Fibroblast of gingiva (primary cell): ENCODE data around the gene PTCD1.

Source experiments
- DNase-seq: peaks from one replicate; pipeline ENCODE4 v3.0.0-alpha.2; 2011; ENCODE audit warnings: low read depth

Gene PTCD1, protein sequence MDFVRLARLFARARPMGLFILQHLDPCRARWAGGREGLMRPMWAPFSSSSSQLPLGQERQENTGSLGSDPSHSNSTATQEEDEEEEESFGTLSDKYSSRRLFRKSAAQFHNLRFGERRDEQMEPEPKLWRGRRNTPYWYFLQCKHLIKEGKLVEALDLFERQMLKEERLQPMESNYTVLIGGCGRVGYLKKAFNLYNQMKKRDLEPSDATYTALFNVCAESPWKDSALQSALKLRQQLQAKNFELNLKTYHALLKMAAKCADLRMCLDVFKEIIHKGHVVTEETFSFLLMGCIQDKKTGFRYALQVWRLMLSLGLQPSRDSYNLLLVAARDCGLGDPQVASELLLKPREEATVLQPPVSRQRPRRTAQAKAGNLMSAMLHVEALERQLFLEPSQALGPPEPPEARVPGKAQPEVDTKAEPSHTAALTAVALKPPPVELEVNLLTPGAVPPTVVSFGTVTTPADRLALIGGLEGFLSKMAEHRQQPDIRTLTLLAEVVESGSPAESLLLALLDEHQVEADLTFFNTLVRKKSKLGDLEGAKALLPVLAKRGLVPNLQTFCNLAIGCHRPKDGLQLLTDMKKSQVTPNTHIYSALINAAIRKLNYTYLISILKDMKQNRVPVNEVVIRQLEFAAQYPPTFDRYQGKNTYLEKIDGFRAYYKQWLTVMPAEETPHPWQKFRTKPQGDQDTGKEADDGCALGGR

DNA sequence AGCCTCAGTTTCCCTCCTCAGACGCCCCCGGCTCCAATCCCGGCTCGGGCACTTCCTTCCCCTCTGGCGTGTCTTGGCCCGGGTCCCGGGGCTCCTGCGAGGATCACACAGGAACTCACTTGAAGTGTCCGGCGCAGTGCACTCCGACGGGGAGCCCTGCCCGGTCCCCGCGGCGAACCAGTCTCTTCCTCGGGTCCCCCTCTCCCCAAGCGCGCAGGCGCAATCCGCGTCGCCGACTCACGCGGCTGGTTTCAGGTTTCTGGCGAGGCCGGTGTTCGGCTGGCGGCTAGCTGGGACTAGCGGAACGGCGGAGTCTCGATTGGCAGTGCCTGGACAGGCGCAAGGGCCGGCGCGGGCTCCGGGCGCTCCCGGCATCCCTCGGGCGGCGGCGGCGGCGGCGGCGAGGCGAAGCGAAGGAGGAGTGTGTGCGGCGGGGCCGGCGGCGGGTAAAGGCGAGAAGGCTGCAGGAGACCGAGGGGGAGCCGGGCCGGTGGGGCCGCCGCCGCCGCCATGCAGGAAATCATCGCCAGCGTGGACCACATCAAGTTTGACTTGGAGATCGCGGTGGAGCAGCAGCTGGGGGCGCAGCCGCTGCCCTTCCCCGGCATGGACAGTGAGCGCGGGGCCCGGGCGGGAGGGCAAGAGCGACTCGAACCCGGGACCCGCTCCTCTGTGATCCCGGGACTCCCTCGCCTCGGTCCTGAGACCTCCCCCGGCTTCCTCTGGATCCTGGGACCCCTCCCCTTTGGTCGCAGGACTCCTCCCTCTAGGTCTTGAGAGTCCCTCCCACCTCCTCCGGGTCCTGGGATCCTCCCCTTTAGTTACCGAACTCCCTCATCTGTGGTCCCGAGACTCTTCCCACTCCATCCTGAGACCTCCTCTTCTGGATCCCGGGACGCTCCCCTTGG, at the start of gene PTCD1, which contains the start of gene CPSF4:
TSS of gene PTCD1 (minus strand) at position 226 of the 908 bp plus-strand sequence. CDS start 3,556 bp downstream, outside the sequence.
TSS of gene CPSF4 (plus strand) at position 371 of the 908 bp plus-strand sequence. CDS start at position 511, 140 bp downstream.
- DNase-seq = peak; percentile 95

DNA sequence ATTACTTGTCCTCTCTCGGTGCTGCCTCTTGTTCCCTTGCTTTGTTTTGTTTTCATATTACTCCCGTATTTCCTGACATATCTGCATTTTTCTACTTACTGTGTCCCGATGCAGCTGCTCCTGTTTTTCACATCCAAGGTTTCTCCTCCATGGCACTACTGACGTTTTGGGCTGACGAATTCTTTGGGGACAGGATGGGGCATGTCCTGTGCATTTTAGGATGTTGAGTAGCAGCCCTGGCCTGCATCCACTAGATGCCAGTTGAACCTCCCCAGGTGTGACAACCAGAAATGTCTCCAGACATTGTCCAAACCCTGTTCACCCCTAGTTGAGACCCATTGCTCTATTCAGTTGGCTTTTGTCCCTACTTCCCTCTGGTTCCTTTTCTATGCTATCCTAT, 46.5 kb upstream of the PTCD1 start:
- DNase-seq = no peak

DNA sequence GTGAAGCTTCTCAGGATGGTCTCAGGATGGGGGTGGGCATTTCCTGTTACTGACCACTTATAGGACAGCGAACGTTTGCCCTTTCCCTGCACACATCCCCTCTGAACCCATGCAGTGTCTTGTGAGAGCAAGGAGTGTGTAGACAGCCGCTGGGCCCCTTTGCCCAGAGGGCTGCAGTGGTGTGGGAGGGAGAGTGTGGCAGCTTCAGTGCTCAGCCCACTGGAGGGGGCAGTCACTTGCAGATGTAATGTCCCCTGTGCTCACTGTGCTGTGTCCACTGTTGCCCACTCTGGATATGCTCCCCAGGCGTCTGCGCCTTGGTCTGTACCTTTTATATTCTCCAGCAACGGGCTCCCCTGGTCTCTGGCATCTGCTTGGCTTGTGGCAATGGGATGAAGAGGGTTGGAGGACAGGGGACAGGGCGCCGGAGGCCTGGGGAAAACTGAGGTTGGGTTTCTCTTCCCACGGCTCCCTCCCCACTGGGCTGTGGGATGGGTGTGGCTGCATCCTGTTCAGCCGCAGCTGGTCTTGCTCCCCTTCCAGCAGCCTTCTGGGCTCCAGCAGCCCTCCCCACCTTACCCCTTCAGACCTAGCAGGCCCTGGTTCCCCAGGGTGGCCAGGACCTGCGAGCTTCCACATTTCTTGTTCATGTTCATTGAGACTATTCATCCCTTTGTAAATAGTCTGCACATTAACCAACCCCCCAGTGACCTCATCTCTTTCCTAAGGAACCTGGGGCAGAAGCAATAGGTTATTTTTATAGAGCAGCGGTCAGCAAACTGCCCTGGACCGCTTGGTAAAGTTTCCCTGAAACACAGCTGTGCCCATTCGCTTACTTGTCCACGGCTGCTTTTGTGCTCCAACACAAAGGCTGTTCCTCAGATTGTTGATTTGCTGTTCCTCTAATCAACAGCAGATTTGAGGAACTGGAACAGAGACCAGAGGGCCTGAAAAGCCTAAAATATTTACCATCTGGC, 40.2 kb upstream of the PTCD1 start:
- DNase-seq = no peak

DNA sequence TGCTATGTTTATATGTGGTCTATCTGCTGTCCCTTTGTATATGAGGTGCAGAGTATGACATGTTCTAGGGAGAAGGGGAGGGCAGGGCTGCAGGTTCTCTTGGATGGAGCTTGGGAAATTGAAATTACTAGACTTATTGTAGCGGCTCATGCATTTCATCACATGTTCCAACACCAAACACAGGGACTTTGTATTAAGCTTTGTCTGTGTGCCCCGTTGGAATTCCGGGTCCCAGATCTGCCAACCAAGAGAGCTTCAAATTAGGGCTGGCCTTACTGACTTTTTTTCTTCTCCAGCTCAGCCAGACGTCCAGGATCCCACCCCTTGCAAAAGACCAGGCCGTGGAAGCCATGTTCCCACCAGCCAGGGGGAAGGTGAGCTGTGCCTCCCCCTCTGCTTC, 37.5 kb upstream of the PTCD1 start:
- no peak for DNase-seq

DNA sequence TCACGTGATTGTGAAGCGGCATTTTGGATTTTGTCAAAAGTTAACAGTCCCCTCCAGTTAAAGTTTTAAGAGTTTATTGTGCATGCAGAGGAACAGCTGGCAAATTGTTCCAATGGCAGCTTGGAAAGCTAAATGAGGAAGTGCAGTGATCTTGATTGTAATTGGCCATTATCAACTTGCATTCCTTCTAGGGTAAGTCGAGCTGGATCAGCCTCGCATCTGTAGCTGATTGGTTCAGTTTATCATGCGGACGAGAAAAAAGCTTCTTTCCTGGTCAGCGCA, 34.7 kb upstream of the PTCD1 start:
- peak; percentile 55 for DNase-seq

GRCh38 chr7:99472561-99473314, 34.1 kb upstream of the PTCD1 start, which contains the start of gene ZNF789:
TSS of gene ZNF789 (plus strand) at chr7:99472890. CDS start at chr7:99476457, 3,567 bp downstream.
- DNase-seq = peak; percentile 96

DNA sequence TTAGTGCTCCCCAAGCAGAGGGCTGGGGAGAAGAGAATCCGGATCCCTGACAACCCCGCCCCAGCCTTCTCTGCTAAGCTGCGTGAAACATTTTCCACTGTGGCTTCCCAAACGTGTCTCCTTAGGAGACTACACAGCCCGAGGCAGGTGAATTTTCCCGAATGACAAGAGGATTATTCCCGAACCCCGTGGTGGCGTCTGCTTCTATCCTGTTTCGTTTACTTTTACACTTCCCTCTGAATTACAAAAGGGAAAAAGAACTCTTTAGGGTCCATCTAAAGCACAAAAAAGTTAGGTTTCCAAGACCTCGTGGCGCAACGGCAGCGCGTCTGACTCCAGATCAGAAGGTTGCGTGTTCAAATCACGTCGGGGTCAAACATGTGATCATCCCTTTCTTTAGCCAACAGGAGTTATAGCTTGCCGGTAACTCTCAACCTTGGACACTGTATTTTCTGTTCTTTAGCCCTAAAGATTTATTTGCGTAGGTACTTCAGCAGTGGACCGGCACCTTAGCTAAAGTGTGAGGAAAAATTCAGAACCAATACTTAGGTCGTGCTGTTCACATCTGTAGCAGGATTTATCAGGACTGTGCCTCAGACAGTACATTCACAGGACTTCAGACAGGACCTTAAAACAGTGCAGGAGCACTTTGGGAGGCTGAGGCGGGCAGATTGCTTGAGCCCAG, 30.9 kb upstream of the PTCD1 start:
- DNase-seq = no peak

DNA sequence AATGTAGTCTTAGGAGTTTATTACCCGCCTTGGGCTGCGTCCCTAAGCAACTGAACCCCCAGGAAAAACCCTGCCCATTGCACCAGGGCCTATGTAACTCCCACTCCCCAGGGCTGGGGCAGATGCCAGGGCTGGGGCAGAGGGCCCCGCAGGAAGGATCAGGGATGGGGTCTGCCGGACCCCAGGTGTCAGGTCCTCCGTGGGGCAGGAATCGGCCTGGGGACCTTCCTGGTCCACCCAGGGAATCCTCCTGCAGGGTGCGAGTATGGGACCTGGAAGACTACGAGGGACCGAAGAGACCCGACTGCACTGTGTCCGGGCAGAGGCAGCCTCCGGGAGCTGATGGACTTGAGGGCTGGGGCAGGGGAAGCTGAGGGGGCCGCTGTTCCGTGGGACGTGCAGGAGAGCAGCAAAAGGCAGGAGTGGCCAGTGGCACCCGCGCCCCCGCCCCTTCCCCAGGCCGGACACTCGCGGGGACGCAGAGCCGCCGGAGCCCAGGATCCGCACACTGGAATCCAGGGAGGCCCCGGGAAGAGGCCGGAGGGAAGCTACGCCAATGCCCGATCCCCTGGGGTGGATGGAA, 29.8 kb upstream of the PTCD1 start:
- no peak for DNase-seq

- DNase-seq = no peak
Measured at GRCh38 chr7:99465421-99465768, 26.8 kb upstream of the PTCD1 start.

DNA sequence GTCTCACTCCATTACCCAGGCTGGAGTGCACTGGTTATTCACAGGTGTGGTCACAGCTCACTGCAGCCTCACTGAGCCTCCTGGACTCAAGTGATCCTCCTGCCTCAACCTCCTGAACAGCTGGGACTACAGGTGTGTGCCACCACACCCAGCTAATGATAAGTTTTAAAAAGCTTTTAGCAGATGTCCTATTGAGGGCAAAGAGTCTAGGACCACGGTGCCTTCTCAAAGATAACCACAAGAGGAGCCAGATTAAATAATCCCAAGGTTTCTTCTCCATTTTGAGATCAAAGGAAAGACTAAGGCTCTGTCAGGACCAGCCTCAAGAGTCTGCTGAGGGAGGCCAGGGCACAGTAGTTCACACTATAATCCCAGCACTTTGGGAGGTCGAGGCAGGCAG, 22.6 kb upstream of the PTCD1 start:
- DNase-seq = no peak

DNA sequence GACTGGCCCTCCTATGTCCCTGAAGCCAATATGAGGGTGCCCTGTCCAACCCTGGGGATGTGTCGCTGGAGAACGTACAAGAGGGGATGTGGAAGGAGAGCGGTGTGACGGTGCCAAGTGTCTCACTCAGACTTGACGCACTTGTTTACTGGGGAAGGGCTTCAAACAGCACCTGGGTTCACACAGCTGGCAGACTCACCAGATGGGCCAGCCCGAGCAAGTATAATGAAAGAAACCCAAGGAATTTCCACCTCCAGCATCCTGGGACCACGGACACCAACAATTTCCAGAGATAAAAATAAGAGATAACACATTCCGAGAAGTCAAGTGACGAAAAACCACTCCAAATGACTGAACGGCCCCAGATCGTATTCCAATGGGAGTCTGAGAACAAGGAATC, 22.1 kb upstream of the PTCD1 start:
- DNase-seq = no peak

DNA sequence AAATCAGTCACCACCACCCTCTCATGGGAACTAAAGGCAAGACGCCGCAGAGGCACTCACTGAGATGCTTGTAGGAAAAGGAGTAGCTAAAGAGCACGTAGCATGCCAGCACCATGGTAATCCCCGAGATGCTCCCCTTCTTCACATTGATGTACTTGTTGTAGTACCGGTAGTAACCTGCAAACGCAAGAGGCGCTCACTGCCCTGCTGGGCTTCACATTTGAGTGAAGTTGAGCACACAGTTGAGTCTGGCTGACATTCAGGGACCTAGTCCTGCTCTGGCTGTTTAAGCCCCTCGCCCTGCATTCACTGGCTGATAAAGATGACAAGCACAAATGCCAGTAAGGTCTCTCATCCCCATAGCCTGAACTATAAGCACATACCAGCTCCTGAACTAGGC, 20.5 kb upstream of the PTCD1 start:
- no peak for DNase-seq

DNA sequence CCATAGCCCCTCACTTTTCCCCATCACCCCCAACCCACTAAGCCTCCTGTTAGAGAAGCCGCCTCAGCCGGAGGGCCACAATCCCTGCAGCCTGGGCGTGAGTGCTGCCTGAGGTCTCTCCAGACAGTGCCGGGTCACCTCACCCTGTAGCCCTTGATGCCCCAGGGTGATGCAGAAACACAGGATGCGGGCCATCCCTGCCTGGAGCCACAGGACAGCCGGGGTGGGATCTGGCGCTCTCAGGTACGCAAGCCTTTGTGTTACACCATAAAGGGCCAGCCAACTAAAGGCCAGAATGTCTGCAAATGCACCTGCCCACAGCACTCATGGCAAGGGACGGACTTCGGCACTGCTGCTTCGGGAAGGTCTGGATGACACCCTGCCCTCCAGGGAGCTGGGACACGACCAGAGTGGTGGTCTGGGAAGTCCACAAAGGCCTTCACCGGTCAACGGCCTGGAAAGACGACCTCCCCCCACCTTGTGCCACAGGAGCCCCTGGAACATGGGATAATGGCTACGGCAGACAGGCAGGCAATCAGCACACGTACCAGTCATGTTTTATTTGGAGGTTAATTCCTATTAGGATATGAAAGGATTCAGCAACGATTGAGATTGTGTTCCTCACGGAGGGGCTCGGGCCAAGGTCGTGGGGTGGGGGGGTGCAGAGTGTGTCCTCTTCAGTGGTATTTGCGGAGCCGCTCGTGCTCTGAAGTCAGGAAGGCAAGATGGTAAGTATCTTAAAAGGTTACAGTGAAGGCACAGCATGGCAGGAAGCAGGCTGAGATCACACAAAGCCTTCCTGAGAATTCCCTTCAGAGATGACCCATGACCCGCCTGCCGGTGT, 19.3 kb upstream of the PTCD1 start:
- no peak for DNase-seq

DNA sequence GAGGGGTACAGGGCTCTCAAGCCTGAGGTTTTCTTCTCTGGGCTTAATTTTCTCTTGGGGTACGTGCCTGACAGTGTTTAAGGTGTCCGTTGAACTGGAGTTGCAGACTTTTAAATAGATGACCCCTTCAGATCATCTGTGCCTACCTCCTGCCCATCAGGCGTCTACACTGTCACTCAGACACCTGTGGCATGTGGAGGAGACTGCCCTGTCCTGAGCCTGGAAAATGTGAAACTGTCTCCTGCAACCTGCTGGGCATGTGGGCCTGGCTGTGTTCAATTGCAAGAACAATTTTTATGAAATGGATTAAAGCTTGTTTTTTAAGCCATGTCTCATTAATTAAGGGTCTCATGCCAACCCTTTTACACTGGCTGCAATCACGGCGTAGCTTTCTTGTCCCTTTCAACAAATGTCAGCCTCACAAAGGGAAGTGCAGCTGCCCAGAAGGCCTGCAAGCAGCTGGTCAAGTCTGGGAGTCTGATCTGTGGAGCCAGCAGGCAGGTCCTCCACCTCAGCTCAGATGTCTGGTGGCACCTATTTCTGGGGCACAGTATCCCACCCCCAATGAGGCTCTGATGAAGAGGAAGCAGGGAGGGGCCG, 18.6 kb upstream of the PTCD1 start:
- no peak for DNase-seq

DNA sequence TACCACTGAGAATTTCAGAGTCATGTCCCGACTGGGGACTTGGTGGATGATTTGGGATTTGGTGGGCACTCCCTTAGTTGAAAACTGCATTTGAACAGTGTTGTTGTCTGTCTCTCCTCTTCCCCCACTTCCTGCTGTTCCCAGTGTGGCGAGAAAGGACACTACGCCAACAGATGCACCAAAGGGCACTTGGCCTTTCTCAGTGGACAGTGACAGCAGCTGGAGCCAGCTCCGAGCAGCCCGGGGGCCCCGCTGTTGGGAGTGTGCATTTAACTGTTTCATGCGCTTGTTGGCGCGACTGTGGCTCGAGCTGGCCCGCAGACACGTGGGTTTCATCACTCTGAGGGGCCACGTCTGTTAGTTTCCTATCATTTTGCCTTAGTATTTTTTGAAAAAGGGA, 17.7 kb upstream of the PTCD1 start:
- no peak for DNase-seq

DNA sequence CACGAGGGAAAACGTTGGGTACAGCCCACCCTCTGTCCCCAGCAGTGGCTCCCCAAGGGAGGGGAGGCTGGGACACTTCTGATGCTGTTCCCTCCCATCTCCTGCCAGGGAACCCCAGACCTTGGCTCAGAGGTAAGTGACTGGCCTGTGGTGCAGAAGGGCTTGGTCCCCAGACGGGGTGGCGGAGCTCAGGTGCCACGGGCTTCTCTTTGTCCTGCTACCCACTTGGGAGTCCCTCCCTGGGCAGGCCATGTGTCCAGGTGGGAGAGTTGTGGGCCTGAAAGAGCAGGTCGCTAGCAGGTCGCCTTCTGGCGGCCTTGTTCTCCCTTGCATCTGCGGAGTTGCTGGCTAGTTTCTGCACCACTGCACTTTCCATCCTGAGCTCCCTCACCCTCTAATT, 17.3 kb upstream of the PTCD1 start:
- no peak for DNase-seq

- DNase-seq = no peak
Measured at GRCh38 chr7:99453105-99453504, 14.5 kb upstream of the PTCD1 start.

DNA sequence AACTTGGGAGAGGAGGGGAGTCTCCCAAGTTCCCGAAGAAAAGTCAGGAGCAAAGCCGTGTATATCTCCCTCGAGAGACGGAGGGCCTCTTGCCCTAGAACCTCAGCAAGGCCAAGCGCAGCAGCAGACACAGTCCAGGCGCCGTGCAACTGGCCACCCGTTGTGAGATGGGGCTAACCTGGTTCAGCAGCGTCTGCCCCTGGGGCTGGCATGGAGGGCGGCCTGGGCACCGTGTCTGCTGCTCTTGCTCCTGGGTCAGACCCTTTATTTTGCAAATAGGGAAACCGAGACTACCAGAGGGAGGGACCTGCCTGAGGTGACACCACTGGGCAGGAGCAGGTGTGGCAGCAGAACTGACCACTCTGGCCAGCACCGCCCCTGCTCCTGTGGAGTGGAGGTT, 13.9 kb upstream of the PTCD1 start:
- no peak for DNase-seq
